Mononuclear cell (primary cell): ENCODE data around the gene GSTM1. TPM values are rescaled to one million over a fixed set of nuclear protein-coding genes. Genes with fewer than 3 reads are reported as not detected.
A peak's percentile ranks its signal among the peaks of the same experiment; 100 is the strongest.
"Not testable (repeated sequence)": the region's sequence is repeated elsewhere in the genome, so short reads cannot be mapped to it uniquely, and the experiment has no call there.

ENCODE experiments used
- H3K27me3 ChIP-seq: 2 replicates; pipeline ENCODE4 v1.6.0; 2011; ENCODE audit warnings: low read length, control low read depth; ENCODE audit not compliant: insufficient read depth
- H3K4me1 ChIP-seq: 2 replicates; pipeline ENCODE4 v1.5.1; 2011; ENCODE audit warnings: mild to moderate bottlenecking, low read length, control low read depth; ENCODE audit not compliant: insufficient read depth
- H3K4me3 ChIP-seq: 2 replicates; pipeline ENCODE4 v1.5.1; 2011; ENCODE audit warnings: mild to moderate bottlenecking, low read length, moderate library complexity
- H3K9me3 ChIP-seq: 2 replicates; pipeline ENCODE4 v1.5.1; 2011; ENCODE audit warnings: low read depth, mild to moderate bottlenecking, control low read depth, low read length
- total RNA-seq: library from RNA; depleted of rRNA; stranded (reverse); fragments of >200 nt; gene quantifications from one replicate; pipeline ENCODE4 v1.2.3, GENCODE V29; 2012

Gene GSTM1
- total RNA-seq, 1 donor = not detected

GRCh38 chr1:109655615-109656519, 31.8 kb upstream of the GSTM1 start, which contains the start of gene GSTM4:
GSTM4 (plus strand) TSS chr1:109656099; CDS start chr1:109656390, 291 bp downstream.
- peaks cover 20% of the 10 kb centered on the region for H3K4me1 ChIP-seq
- peak within 1 kb of the TSS; percentile 75 for H3K4me3 ChIP-seq
- peaks cover 2% of the 10 kb centered on the region for H3K27me3 ChIP-seq
- H3K9me3 ChIP-seq = no peaks in the 10 kb centered on the region

DNA sequence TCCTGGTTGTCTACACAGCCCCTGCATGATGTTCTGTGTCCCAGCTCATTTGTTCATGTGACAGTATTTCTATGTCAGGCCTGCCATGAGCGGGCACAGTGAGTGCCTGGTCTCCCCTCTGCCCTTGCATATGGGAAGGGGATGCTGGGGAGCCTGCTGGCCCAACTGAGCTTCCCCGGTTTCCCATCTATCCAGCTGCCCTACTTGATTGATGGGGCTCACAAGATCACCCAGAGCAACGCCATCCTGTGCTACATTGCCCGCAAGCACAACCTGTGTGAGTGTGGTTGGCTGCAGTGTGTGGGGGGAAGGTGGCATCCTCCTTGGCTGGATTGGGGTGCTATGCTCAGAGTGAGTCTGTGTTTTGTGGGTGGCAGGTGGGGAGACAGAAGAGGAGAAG, 30.2 kb upstream of the GSTM1 start:
- Histone ChIP-seq H3K4me1 (peaks cover 20% of the 10 kb centered on the region), H3K27me3 (peaks cover 2% of the 10 kb centered on the region), H3K4me3 (no peak overlapping the region), H3K9me3 (no peaks in the 10 kb centered on the region)

GRCh38 chr1:109657970-109658369, 29.6 kb upstream of the GSTM1 start:
- H3K27me3 ChIP-seq = peaks cover 2% of the 10 kb centered on the region

GRCh38 chr1:109658533-109659042, 29.0 kb upstream of the GSTM1 start:
- Histone ChIP-seq H3K4me3 (no peak overlapping the region), H3K4me1 (peaks cover 20% of the 10 kb centered on the region), H3K9me3 (no peaks in the 10 kb centered on the region), H3K27me3 (peaks cover 2% of the 10 kb centered on the region)

More at GRCh38 chr1:109657970-109658369, 29.6 kb upstream of the GSTM1 start:
- Histone ChIP-seq H3K4me1 (peaks cover 20% of the 10 kb centered on the region), H3K4me3 (no peak overlapping the region), H3K9me3 (no peaks in the 10 kb centered on the region)

GRCh38 chr1:109659145-109659544, 28.5 kb upstream of the GSTM1 start:
- H3K4me1 ChIP-seq = peaks cover 20% of the 10 kb centered on the region
- H3K9me3 ChIP-seq = no peaks in the 10 kb centered on the region
- no peak overlapping the region for H3K4me3 ChIP-seq
- H3K27me3 ChIP-seq = peaks cover 2% of the 10 kb centered on the region

- Histone ChIP-seq H3K9me3 (no peaks in the 10 kb centered on the region), H3K27me3 (no peaks in the 10 kb centered on the region), H3K4me3 (no peak overlapping the region), H3K4me1 (peaks cover 20% of the 10 kb centered on the region)
Observed at GRCh38 chr1:109659997-109660690, 27.5 kb upstream of the GSTM1 start.

DNA sequence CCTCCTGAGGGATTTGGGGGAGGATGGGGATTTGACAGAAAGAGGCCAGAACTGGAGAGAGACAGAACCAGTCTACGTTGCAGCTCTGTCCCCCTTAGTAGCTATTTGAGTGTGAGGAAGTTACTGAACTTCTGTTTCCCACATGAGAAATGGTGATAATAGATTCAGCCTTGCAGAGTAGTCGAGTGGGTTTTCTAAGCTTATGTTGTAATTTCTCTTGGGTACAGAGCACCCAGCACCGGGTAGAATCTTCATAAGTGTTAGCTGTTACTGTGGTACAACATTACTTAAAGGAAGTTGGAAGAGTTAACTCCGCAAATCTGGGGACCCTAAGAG, 27.0 kb upstream of the GSTM1 start:
- H3K9me3 ChIP-seq, H3K27me3 ChIP-seq, H3K4me3 ChIP-seq: not testable (repeated sequence)
- H3K4me1 ChIP-seq = peaks cover 14% of the 10 kb centered on the region

DNA sequence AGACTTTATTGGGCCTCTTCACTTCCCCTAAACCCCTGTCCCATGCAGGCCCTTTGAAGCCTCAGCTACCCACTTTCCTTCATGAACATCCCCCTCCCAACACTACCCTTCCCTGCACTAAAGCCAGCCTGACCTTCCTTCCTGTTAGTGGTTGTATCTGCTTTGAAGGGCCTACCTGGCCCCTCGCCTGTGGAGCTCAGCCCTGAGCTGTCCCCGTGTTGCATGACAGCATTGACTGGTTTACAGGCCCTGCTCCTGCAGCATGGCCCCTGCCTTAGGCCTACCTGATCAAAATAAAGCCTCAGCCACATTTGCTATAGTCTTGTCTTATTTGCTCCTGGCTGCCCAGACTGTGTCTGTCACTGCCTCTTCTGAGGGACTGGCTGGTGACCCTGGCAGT, 26.2 kb upstream of the GSTM1 start:
- H3K27me3 ChIP-seq = no peaks in the 10 kb centered on the region
- H3K9me3 ChIP-seq = no peaks in the 10 kb centered on the region
- H3K4me3 ChIP-seq = no peak overlapping the region
- H3K4me1 ChIP-seq = peaks cover 11% of the 10 kb centered on the region

DNA sequence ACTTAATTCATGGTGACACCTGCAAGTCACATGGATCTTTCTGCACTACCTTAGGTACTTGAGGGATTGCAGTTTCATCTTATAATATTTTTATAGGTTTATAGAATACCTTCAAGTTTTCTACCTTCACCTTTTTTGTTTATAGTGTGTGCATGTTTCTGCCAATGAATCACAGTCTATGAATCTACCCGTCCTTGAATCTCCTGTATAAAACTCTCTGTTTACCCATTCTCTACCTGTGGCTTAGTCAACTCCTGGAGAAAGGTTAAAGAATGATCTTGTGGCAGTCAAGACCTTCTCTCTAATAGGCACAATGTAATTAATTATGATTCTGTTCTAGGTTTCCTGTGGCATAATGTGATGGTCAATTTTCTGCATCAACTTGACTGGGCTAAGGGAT, 22.9 kb upstream of the GSTM1 start:
- no peak overlapping the region for H3K4me3 ChIP-seq
- H3K4me1 ChIP-seq = peaks cover 12% of the 10 kb centered on the region
- no peaks in the 10 kb centered on the region for H3K9me3 ChIP-seq
- H3K27me3 ChIP-seq = no peaks in the 10 kb centered on the region

DNA sequence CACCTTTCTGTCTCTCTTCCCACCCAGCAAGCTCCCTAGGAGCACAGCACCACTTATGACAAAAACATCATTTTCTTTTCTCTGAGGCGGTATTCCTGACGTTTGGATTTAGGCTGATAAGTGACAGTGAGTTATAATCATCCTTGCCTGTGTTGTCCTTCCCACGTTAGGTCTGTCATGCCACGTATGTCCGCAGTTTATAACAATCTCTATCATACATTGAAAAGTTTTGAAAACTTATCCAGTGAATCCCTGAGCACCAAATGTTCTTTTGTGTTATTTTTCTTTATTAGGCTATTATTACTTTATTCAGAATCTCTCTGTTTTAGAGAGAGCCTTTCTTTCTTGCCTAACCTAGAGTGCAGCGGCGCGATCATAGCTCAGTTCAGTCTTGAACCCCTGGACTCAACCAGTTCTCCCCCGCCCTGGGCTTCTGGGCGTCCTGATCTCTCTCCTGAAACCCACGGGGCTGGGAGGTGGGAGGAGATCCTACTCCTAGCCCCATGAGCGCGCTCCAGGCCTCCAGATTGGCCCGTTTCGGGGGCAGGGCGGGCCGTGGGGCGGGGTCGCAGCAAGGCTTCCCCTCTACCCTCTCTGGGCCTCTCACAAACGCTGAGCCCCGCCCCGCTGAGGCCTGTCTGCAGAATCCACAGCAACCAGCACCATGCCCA, 20.0 kb upstream of the GSTM1 start, which contains the start of gene GSTM2:
GSTM2 (plus strand) TSS at position 606 of the 671 bp plus-strand sequence; CDS start at position 665, 59 bp downstream.
- no peaks in the 10 kb centered on the region for H3K27me3 ChIP-seq
- H3K4me3 ChIP-seq = no peak within 1 kb of the TSS
- H3K4me1 ChIP-seq = peaks cover 12% of the 10 kb centered on the region
- no peaks in the 10 kb centered on the region for H3K9me3 ChIP-seq

GRCh38 chr1:109668123-109668775, 19.4 kb upstream of the GSTM1 start:
- peaks cover 12% of the 10 kb centered on the region for H3K4me1 ChIP-seq
- no peaks in the 10 kb centered on the region for H3K27me3 ChIP-seq
- no peak overlapping the region for H3K4me3 ChIP-seq
- H3K9me3 ChIP-seq = no peaks in the 10 kb centered on the region

- Histone ChIP-seq H3K27me3 (no peaks in the 10 kb centered on the region), H3K4me3 (no peak overlapping the region), H3K4me1 (peaks cover 12% of the 10 kb centered on the region), H3K9me3 (no peaks in the 10 kb centered on the region)
Observed at GRCh38 chr1:109669246-109669948, 18.2 kb upstream of the GSTM1 start.

GRCh38 chr1:109669949-109670302, 17.7 kb upstream of the GSTM1 start:
- H3K4me3 ChIP-seq, H3K9me3 ChIP-seq, H3K27me3 ChIP-seq: not testable (repeated sequence)
- H3K4me1 ChIP-seq = peaks cover 12% of the 10 kb centered on the region

DNA sequence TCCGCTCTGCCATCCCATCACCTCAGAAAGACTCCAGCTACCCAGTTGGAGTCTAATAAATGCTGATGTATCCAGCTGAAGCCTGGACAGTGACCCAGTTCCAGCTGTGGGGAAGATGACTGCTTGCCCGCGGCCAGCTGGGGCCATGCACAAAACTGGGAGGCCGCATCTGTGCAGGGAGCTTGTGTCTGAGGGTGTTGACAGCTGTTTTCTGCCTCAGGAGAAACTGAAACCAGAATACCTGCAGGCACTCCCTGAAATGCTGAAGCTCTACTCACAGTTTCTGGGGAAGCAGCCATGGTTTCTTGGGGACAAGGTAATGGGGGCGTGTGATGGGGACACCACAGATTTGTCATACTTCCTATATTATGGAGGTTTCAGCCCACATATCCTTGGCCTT, 16.6 kb upstream of the GSTM1 start:
- Histone ChIP-seq H3K4me3 (no peak overlapping the region), H3K9me3 (no peaks in the 10 kb centered on the region), H3K4me1 (peaks cover 12% of the 10 kb centered on the region), H3K27me3 (no peaks in the 10 kb centered on the region)
